Transverse colon (tissue), 4 donors: Measurements from ENCODE around the gene GSG1L2.

Experiments used
- POLR2A ChIP-seq: fragments of 450-650 bp; IDR thresholded peaks from one replicate; pipeline ENCODE4 v1.6.1; 2016; ENCODE audit warnings: antibody characterized with exemption, mild to moderate bottlenecking, moderate library complexity
- POLR2AphosphoS5 ChIP-seq, 3 donors: sonication (generic); formaldehyde crosslinking; IDR thresholded peaks; one replicate each; pipeline ENCODE4 v1.6.1; 2016; ENCODE audit warnings: antibody characterized with exemption in 3 of 3
- TF ChIP-seq, protein P1 (sequence below), 5 experiments: fragments of 200-600 bp in 3 of 5; fragments of 450-650 bp in 2 of 5; sonication (generic) in 3 of 5; IDR thresholded peaks; 1 replicate in 2 of 5; 2 replicates in 3 of 5; pipeline ENCODE4 v1.5.1; 2016 to 2017; ENCODE audit warnings: antibody characterized with exemption in 5 of 5, inconsistent platforms in 3 of 5, mild to moderate bottlenecking in 2 of 5, moderate library complexity in 1 of 5

DNA sequence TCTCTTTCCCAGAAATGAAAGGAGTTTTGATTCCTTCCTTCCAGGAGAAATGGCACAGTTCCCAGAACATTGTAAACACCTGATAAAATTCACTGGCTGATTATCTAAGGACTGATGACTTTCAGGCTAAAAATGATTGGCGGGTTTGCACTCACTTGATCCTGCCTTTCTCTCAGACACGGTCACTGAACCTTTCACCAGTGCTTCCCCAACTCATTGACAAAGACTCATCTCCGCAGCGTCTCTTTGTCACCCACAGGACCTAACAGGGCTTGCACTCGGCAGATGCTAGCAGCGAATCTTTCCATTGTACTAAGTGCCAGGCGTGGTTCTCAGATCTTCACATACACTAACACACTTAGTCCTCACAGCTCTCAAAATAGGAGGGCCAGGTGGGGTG lies 23.2 kb downstream of the GSG1L2 start:
- TF ChIP-seq, protein P1, sequence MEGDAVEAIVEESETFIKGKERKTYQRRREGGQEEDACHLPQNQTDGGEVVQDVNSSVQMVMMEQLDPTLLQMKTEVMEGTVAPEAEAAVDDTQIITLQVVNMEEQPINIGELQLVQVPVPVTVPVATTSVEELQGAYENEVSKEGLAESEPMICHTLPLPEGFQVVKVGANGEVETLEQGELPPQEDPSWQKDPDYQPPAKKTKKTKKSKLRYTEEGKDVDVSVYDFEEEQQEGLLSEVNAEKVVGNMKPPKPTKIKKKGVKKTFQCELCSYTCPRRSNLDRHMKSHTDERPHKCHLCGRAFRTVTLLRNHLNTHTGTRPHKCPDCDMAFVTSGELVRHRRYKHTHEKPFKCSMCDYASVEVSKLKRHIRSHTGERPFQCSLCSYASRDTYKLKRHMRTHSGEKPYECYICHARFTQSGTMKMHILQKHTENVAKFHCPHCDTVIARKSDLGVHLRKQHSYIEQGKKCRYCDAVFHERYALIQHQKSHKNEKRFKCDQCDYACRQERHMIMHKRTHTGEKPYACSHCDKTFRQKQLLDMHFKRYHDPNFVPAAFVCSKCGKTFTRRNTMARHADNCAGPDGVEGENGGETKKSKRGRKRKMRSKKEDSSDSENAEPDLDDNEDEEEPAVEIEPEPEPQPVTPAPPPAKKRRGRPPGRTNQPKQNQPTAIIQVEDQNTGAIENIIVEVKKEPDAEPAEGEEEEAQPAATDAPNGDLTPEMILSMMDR (IDR thresholded peaks at IDR 0.05), result no peak
- no peak for TF ChIP-seq POLR2A
- no peak for TF ChIP-seq POLR2AphosphoS5 (IDR thresholded peaks at IDR 0.05)
